Ascending aorta (tissue), 2 donors: ENCODE results near the gene C4BPB. TPM values are rescaled to one million over a fixed set of nuclear protein-coding genes. Genes with fewer than 3 reads are reported as not detected.

ENCODE experiments used
- DNase-seq, 2 donors: peaks; one replicate each; pipeline ENCODE4 v3.0.0-alpha.2; 2019; ENCODE audit warnings: low spot score in 2 of 2
- H3K27ac ChIP-seq, 2 donors: fragments of 200-600 bp; sonication (generic); one replicate each; pipeline ENCODE4 v1.5.1; 2016 to 2017; ENCODE audit warnings: mild to moderate bottlenecking in 1 of 2
- H3K27me3 ChIP-seq: fragments of 200-600 bp; sonication (generic); one replicate; pipeline ENCODE4 v1.5.1; 2017
- H3K36me3 ChIP-seq, 2 donors: fragments of 200-600 bp; sonication (generic); one replicate each; pipeline ENCODE4 v1.5.1; 2016
- H3K4me1 ChIP-seq, 2 donors: fragments of 200-600 bp; sonication (generic); one replicate each; pipeline ENCODE4 v1.5.1; 2016 to 2017; ENCODE audit warnings: mild to moderate bottlenecking in 1 of 2
- H3K4me3 ChIP-seq, 2 donors: fragments of 200-600 bp; sonication (generic); one replicate each; pipeline ENCODE4 v1.5.1; 2016 to 2017; ENCODE audit warnings: mild to moderate bottlenecking in 1 of 2
- H3K9me3 ChIP-seq, 2 donors: fragments of 200-600 bp; sonication (generic); one replicate each; pipeline ENCODE4 v1.5.1; 2016
- CTCF ChIP-seq, 3 experiments: fragments of 200-600 bp in 2 of 3; fragments of 450-650 bp in 1 of 3; sonication (generic) in 2 of 3; IDR thresholded peaks; one replicate each; pipeline ENCODE4 v1.5.1; 2016 to 2019; ENCODE audit warnings: antibody characterized with exemption in 3 of 3, mild to moderate bottlenecking in 1 of 3, moderate library complexity in 1 of 3
- intact Hi-C: fragments of 100-400 bp; cut with DNase I; formaldehyde crosslinking; loops from one replicate; pipeline ENCODE4 v1.15.1; 2023
- total RNA-seq: library from RNA; depleted of rRNA; stranded (reverse); fragments of >200 nt; gene quantifications from one replicate; pipeline ENCODE4 v1.1.0, GENCODE V29; 2016

C4BPB gene
- total RNA-seq, 1 donor from 2014 or later: not detected

- Histone ChIP-seq H3K36me3 (peaks cover 23 to 41% of the 10 kb centered on the region in 2 donors), H3K9me3 (no peaks in the 10 kb centered on the region), H3K27me3 (no peaks in the 10 kb centered on the region), H3K4me1 (no peaks in the 10 kb centered on the region), H3K27ac (no peak overlapping the region), H3K4me3 (no peak overlapping the region)
- intact Hi-C loops: no loop called here
- no peak for DNase-seq
- TF ChIP-seq CTCF (IDR thresholded peaks at IDR 0.05): no peak
Observed at GRCh38 chr1:207063014-207063413, 25.6 kb upstream of the C4BPB start.

DNA sequence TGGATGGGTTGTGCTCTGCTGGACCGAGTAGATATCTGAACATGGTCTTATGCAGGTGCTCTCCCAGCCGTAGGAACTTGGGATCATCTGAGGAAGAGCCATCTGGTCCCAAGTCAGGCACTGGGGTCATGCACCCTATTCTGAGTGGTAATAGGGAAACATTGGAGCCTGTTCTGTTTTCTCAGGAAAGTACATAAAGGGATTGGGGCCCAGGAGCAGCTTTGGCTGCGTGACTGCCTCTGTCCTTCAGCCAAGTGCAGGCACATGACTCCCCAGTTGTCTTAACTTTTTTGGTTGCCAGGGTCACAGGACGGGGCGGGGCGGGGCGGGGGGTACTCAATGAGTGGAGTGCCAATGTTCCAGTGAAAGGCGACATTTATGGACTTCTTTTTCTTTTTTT, 24.1 kb upstream of the C4BPB start:
- Histone ChIP-seq H3K4me3 (no peak overlapping the region), H3K36me3 (peaks cover 23 to 57% of the 10 kb centered on the region in 2 donors), H3K9me3 (no peaks in the 10 kb centered on the region), H3K4me1 (no peaks in the 10 kb centered on the region), H3K27me3 (no peaks in the 10 kb centered on the region), H3K27ac (no peak overlapping the region)
- DNase-seq: no peak
- no peak for TF ChIP-seq CTCF (IDR thresholded peaks at IDR 0.05)
- intact Hi-C loops: no loop called here

DNA sequence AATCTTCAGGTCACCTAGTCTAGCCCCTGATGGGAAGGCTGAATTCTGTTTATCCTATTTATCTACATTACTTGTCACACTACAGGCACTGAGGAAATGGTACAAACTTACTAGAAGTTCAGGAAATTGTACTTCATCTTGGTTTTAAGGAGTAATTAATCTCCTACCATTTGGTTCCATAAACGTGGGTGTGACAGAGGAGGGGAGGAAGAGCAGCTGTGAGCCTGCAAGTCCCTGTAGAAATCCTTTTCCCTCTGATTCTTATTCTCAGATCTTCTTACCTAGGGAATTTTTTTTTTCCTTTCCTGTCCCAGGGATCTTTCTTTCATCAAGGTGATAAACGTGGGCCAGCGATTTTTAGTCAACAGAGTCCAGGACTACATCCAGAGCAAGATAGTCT, 21.5 kb upstream of the C4BPB start:
- H3K36me3 ChIP-seq: peaks cover 20 to 60% of the 10 kb centered on the region in 2 donors
- H3K27me3 ChIP-seq: no peaks in the 10 kb centered on the region
- no peaks in the 10 kb centered on the region for H3K4me1 ChIP-seq
- no peaks in the 10 kb centered on the region for H3K9me3 ChIP-seq
- no peak for TF ChIP-seq CTCF (IDR thresholded peaks at IDR 0.05)
- H3K4me3 ChIP-seq: no peak overlapping the region
- intact Hi-C loops: no loop called here
- DNase-seq: no peak
- no peak overlapping the region for H3K27ac ChIP-seq

GRCh38 chr1:207067665-207068064, 21.0 kb upstream of the C4BPB start:
- Histone ChIP-seq H3K4me1 (no peaks in the 10 kb centered on the region), H3K9me3 (no peaks in the 10 kb centered on the region), H3K36me3 (peaks cover 18 to 55% of the 10 kb centered on the region in 2 donors), H3K27ac (no peak overlapping the region), H3K4me3 (no peak overlapping the region), H3K27me3 (no peaks in the 10 kb centered on the region)
- intact Hi-C loops: no loop called here
- DNase-seq: no peak
- no peak for TF ChIP-seq CTCF (IDR thresholded peaks at IDR 0.05)

DNA sequence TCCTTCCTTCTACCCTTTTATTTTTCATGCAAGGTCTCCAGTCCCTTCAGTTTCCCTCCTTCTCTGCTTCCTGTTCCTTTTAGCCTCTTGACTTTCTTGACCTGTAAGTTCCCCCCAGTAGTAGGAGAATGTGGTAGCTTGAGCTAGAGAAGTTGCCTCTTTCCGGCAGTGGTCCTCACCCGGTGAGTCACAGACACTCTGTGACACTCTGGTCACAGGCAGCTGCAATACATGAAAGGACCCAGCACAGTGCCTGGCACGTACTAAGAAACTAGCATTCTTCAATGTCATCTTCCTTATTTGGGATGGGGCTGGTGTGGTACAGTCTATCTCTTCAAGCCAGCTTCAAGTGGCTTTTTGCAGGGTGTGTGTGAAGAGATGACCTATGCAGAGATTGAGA, 19.6 kb upstream of the C4BPB start:
- Histone ChIP-seq H3K4me1 (no peaks in the 10 kb centered on the region), H3K36me3 (peaks cover 11 to 45% of the 10 kb centered on the region in 2 donors), H3K4me3 (no peak overlapping the region), H3K27me3 (no peaks in the 10 kb centered on the region), H3K9me3 (no peaks in the 10 kb centered on the region), H3K27ac (no peak overlapping the region)
- DNase-seq: no peak
- TF ChIP-seq CTCF (IDR thresholded peaks at IDR 0.05): no peak
- intact Hi-C loops: no loop called here

GRCh38 chr1:207069858-207070506, 18.7 kb upstream of the C4BPB start:
- no peaks in the 10 kb centered on the region for H3K4me1 ChIP-seq
- no peak for DNase-seq
- no peak overlapping the region for H3K4me3 ChIP-seq
- H3K9me3 ChIP-seq: no peaks in the 10 kb centered on the region
- no peaks in the 10 kb centered on the region for H3K27me3 ChIP-seq
- H3K36me3 ChIP-seq: peaks cover 11 to 45% of the 10 kb centered on the region in 2 donors
- intact Hi-C loops: no loop called here
- no peak for TF ChIP-seq CTCF (IDR thresholded peaks at IDR 0.05)
- no peak overlapping the region for H3K27ac ChIP-seq
